A549 (cell line): ENCODE results near the gene PRSS12. TPM values are rescaled to one million over a fixed set of nuclear protein-coding genes. Genes with fewer than 3 reads are reported as not detected.

Experiments used
- ATAC-seq, 2 experiments: fragments of 200-7000 bp in 1 of 2; fragments of >200 bp in 1 of 2; cut with Nextera tagmentation in 1 of 2; cut with Tn5 transposase in 1 of 2; 3 replicates each; pipeline versions ENCODE4 v1.8.0 to v1.9.1; 2018 to 2020; ENCODE audit warnings: mild to moderate bottlenecking in 1 of 2, moderate library complexity in 1 of 2
- CTCF ChIA-PET: fragments of 300-600 bp; sonication (Branson Sonifier 250); formaldehyde crosslinking; extraction: SDS; loops from one replicate; lab custom pipeline; 2021; ENCODE audit warnings: antibody characterized with exemption, inconsistent platforms; lab: Yijun Ruan, JAX
- POLR2A ChIA-PET: fragments of 350-600 bp; formaldehyde crosslinking; extraction: SDS; loops from one replicate; lab custom pipeline; 2021; ENCODE audit warnings: antibody characterized with exemption, inconsistent platforms; lab: Yijun Ruan, JAX
- DNase-seq, 2 experiments: peaks; one replicate each; pipeline versions ENCODE4 v3.0.0 to v3.0.0-alpha.2; 2011 to 2016; ENCODE audit warnings: low read depth in 1 of 2, low spot score in 1 of 2
- FAIRE-seq: peaks from 2 replicates; lab custom pipeline; 2011; peaks lifted over from hg19 to GRCh38; lab: Jason Lieb, UNC
- H3K27ac ChIP-seq, 2 experiments: fragments of >200 bp; sonication (Bioruptor Twin); formaldehyde crosslinking; 3 replicates each; pipeline ENCODE4 v1.5.1; 2016 to 2017
- H3K4me1 ChIP-seq: fragments of >200 bp; sonication (Bioruptor Twin); formaldehyde crosslinking; 3 replicates; pipeline ENCODE4 v1.6.1; 2016
- H3K4me2 ChIP-seq: fragments of >200 bp; sonication (Bioruptor Twin); formaldehyde crosslinking; 3 replicates; pipeline ENCODE4 v1.6.1; 2016
- H3K4me3 ChIP-seq: fragments of >200 bp; sonication (Bioruptor Twin); formaldehyde crosslinking; 3 replicates; pipeline ENCODE4 v1.5.1; 2016
- H3K9me3 ChIP-seq: fragments of >200 bp; sonication (Bioruptor Twin); formaldehyde crosslinking; 3 replicates; pipeline ENCODE4 v1.6.1; 2016
- BCL3 ChIP-seq: fragments of >200 bp; sonication (Bioruptor Twin); formaldehyde crosslinking; IDR thresholded peaks from 3 replicates; pipeline ENCODE4 v1.6.1; 2016
- CBX2 ChIP-seq: fragments of 200-600 bp; sonication (generic); IDR thresholded peaks from 2 replicates; pipeline ENCODE4 v1.6.1; 2016; ENCODE audit warnings: low read depth, mild to moderate bottlenecking, borderline replicate concordance
- EHMT2 ChIP-seq: fragments of 200-600 bp; sonication (generic); IDR thresholded peaks from 2 replicates; pipeline ENCODE4 v1.6.1; 2016; ENCODE audit warnings: antibody characterized with exemption, low read depth, mild to moderate bottlenecking, moderate library complexity
- FOSB ChIP-seq: fragments of 250-450 bp; sonication (Bioruptor Pico); IDR thresholded peaks from 2 replicates; pipeline ENCODE4 v1.5.0; 2020; ENCODE audit warnings: mild to moderate bottlenecking, moderate library complexity
- FOSL2 ChIP-seq, 2 experiments: fragments of 450-650 bp in 1 of 2; fragments of >200 bp in 1 of 2; sonication (Bioruptor Twin) in 1 of 2; formaldehyde crosslinking; IDR thresholded peaks; 2 replicates each; pipeline versions ENCODE4 v1.5.0 to v1.6.1; 2016 to 2020; ENCODE audit warnings: mild to moderate bottlenecking in 1 of 2, moderate library complexity in 1 of 2
- FOXS1 ChIP-seq: fragments of 250-450 bp; sonication (Bioruptor Pico); IDR thresholded peaks from 2 replicates; pipeline ENCODE4 v1.5.0; 2020; ENCODE audit warnings: mild to moderate bottlenecking, moderate library complexity
- GATA3 ChIP-seq: IDR thresholded peaks from 2 replicates; pipeline ENCODE4 v1.6.1; 2012; ENCODE audit warnings: borderline replicate concordance
- HDAC2 ChIP-seq: fragments of 200-600 bp; sonication (generic); IDR thresholded peaks from 2 replicates; pipeline ENCODE4 v1.6.1; 2016
- HEYL ChIP-seq: fragments of 250-450 bp; sonication (Bioruptor Pico); IDR thresholded peaks from 2 replicates; pipeline ENCODE4 v1.8.0; 2021; ENCODE audit warnings: mild to moderate bottlenecking, moderate library complexity
- KDM1A ChIP-seq: fragments of 200-600 bp; sonication (generic); IDR thresholded peaks from 2 replicates; pipeline ENCODE4 v1.6.1; 2016; ENCODE audit warnings: low read depth, mild to moderate bottlenecking
- MAZ ChIP-seq: fragments of 150-350 bp; IDR thresholded peaks from 2 replicates; pipeline ENCODE4 v1.6.1; 2014; ENCODE audit warnings: antibody characterized with exemption, low read depth, low read length, borderline replicate concordance
- MYC ChIP-seq: IDR thresholded peaks from 2 replicates; pipeline ENCODE4 v1.6.1; 2012; ENCODE audit warnings: mild to moderate bottlenecking, inconsistent platforms, low read length, improper control_type of control experiment, borderline replicate concordance
- NPAS2 ChIP-seq: fragments of 250-450 bp; sonication (Bioruptor Pico); IDR thresholded peaks from 2 replicates; pipeline ENCODE4 v1.8.0; 2022; ENCODE audit warnings: mild to moderate bottlenecking, moderate library complexity, borderline replicate concordance
- NR3C1 ChIP-seq: fragments of >200 bp; sonication (Bioruptor Twin); formaldehyde crosslinking; IDR thresholded peaks from 3 replicates; pipeline ENCODE4 v1.6.1; 2017
- POLR2A ChIP-seq: IDR thresholded peaks from 2 replicates; pipeline ENCODE4 v1.6.1; 2012; ENCODE audit warnings: mild to moderate bottlenecking, low read length
- RAD21 ChIP-seq, 2 experiments: fragments of >200 bp in 1 of 2; sonication (Bioruptor Twin) in 1 of 2; formaldehyde crosslinking in 1 of 2; IDR thresholded peaks in 1 of 2; conservative IDR thresholded peaks in 1 of 2; 2 replicates in 1 of 2; 3 replicates in 1 of 2; pipeline ENCODE4 v1.6.1; 2012 to 2018; ENCODE audit warnings: inconsistent platforms in 1 of 2
- SMC3 ChIP-seq: fragments of >200 bp; sonication (Bioruptor Twin); formaldehyde crosslinking; IDR thresholded peaks from 3 replicates; pipeline ENCODE4 v1.6.1; 2018; ENCODE audit warnings: inconsistent platforms
- SREBF2 ChIP-seq: fragments of 450-650 bp; IDR thresholded peaks from 2 replicates; pipeline ENCODE4 v1.6.1; 2014; ENCODE audit warnings: mild to moderate bottlenecking, moderate library complexity
- TP53 ChIP-seq: fragments of 250-450 bp; sonication (Bioruptor Pico); IDR thresholded peaks from 2 replicates; pipeline ENCODE4 v1.5.0; 2021; ENCODE audit warnings: mild to moderate bottlenecking, moderate library complexity
- ZNF302 ChIP-seq: fragments of 250-450 bp; sonication (Bioruptor Pico); IDR thresholded peaks from 2 replicates; pipeline ENCODE4 v1.9.0; 2021; ENCODE audit warnings: inconsistent platforms, mild to moderate bottlenecking, moderate library complexity
- WGBS: methylation state at CpG from one replicate; pipeline ENCODE4 v1.1.6; 2017; ENCODE audit errors: missing lambda C conversion rate; 5-methylcytosine and 5-hydroxymethylcytosine counted together
- polyA plus RNA-seq, 4 experiments: library from polyadenylated mRNA; depleted of rRNA in 3 of 4; stranded (reverse); fragments of >200 nt; fragmentation: RNase III in 1 of 4; extraction: RNeasy Plus Mini Kit Qiagen cat#74134 plus additional on column Dnase treatment in 1 of 4; gene quantifications; 2 replicates in 3 of 4; 3 replicates in 1 of 4; pipeline ENCODE4 v1.2.3, GENCODE V29; 2011 to 2017
- TF ChIP-seq, protein P1 (sequence below): IDR thresholded peaks from 2 replicates; pipeline ENCODE4 v1.6.1; 2012

The PRSS12 gene
- polyA plus RNA-seq, 2 of the 4 experiments (the other 2 are of a cell fraction) = 0.34 to 0.36 TPM

DNA sequence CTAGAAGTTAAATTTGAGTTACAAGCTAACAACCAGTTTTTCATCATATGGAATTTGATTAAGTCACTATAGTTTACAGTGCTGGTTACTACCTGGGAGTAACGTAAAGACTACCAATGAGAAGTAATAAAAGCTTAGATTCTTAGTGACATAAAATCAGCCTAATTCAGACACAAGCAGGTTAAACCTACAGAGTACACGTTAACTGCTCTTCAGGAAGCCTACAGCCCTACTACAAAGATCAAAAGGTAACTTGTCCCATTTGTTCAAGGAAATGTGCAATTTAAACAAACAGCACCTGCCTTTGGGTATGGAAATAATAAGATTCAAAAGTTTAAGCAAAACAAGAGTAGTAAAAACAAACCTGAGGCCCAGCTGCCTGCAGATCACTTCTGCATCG is 21.5 kb downstream of the PRSS12 start:
- DNase-seq (no peak), ATAC-seq (no peak), FAIRE-seq (no peak)
- no peaks in the 10 kb centered on the region for H3K9me3 ChIP-seq
- ChIA-PET CTCF (no interaction called here), POLR2A (no interaction called here)
- H3K27ac ChIP-seq = no peak overlapping the region
- H3K4me3 ChIP-seq = no peak overlapping the region
- WGBS = 81% methylated on average over 3 of the region's 3 CpGs
- no peak overlapping the region for H3K4me2 ChIP-seq
- no peaks in the 10 kb centered on the region for H3K4me1 ChIP-seq
- TF ChIP-seq CBX2 = no peak
- TF ChIP-seq TP53 (CRISPR knock-in tag) = no peak
- TF ChIP-seq SMC3 = no peak
- TF ChIP-seq FOXS1 (CRISPR knock-in tag) = no peak
- TF ChIP-seq SREBF2 = no peak

DNA sequence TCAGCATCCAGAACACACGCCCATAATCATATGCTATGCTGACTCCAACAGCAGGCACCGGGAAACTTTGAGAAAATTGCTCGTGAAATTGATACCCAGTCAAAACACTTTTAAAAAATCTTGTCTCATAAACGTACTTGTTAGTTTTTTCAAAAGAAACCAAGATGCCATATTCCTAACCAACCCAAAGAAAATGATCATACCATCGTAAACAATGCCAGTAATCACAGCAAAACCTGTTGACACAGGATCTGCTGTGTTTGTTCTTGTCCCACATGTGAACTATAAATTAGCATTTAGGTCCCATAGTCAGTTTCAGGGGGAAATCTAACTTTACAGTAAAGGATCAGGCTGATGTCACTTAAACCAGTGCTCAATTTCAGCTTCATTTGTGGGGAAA is 23.0 kb downstream of the PRSS12 start:
- H3K4me1 ChIP-seq = no peaks in the 10 kb centered on the region
- CTCF ChIA-PET = interaction anchor here (2.1 kb wide), 1 partner anchor 23 kb away, joined by 5 read pairs; the partner anchor contains the start of gene PRSS12
- TF ChIP-seq FOSB (CRISPR knock-in tag) (no peak), RAD21 (conservative IDR thresholded peaks at IDR 0.05 in 1 of 2, IDR thresholded peaks at IDR 0.05 in 1 of 2) (no peak), NR3C1 (no peak), MYC (no peak), NPAS2 (CRISPR knock-in tag) (no peak), POLR2A (no peak), KDM1A (no peak), FOSL2 (IDR thresholded peaks at IDR 0.05) (no peak), FOSL2 (CRISPR knock-in tag; IDR thresholded peaks at IDR 0.05) (no peak), MAZ (no peak), HEYL (CRISPR knock-in tag) (no peak), FOXS1 (CRISPR knock-in tag) (no peak)
- H3K4me2 ChIP-seq = no peak overlapping the region
- ATAC-seq = no peak
- H3K4me3 ChIP-seq = no peak overlapping the region
- POLR2A ChIA-PET = no interaction called here
- no peak overlapping the region for H3K27ac ChIP-seq
- H3K9me3 ChIP-seq = no peaks in the 10 kb centered on the region
- DNase-seq = no peak
- FAIRE-seq = no peak
- 69% methylated on average over 5 of the region's 5 CpGs for WGBS

DNA sequence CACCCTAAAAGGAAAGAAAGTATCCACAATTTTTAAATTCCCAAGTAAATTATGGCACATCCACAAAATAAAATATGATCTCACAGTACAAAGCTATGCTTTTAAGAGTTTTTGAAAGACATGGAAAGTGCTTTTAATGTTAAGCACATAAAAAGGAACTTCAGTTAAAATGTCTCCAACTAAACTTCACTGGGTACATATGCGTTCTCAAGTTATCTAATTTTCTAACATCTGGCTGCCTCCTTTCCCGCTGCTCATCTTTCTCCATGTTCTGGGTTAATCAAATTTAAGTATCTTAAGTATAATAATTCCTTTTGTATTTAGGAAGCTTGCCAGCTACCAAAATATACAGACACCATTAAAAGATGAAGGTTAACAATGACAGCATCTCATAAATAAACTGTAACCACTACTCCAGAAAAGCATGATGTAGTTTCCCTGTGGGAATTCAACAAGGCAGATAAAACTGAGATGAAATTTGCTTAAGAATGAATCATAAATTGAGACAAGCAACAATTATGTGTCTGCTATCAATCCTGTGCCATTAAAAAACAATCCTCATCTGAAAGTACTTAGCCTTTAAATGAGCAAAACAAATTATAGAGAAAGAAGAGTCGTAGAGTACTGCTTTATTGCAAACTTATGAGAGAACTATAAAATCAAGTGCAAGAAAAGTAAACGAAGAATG is 25.1 kb downstream of the PRSS12 start:
- POLR2A ChIA-PET = no interaction called here
- TF ChIP-seq HDAC2 (no peak), EHMT2 (no peak), ZNF302 (CRISPR knock-in tag) (no peak), BCL3 (no peak), TP53 (CRISPR knock-in tag) (no peak), KDM1A (no peak), CBX2 (no peak), GATA3 (no peak)
- TF ChIP-seq, protein P1, sequence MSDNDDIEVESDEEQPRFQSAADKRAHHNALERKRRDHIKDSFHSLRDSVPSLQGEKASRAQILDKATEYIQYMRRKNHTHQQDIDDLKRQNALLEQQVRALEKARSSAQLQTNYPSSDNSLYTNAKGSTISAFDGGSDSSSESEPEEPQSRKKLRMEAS = no peak
- TF ChIP-seq, all 56 proteins: peak for 0
- Histone ChIP-seq H3K4me3 (no peak overlapping the region), H3K27ac (no peak overlapping the region), H3K4me1 (no peaks in the 10 kb centered on the region), H3K9me3 (no peaks in the 10 kb centered on the region), H3K4me2 (no peak overlapping the region)
- FAIRE-seq (no peak), DNase-seq (no peak), ATAC-seq (no peak)
- CTCF ChIA-PET = interaction anchor here (2.1 kb wide), 1 partner anchor 25 kb away, joined by 5 read pairs; the partner anchor contains the start of gene PRSS12
- WGBS = 55% methylated on average over 4 of the region's 4 CpGs
